GM21381 (cell line): ENCODE results near the gene EVL.
A peak's percentile ranks its signal among the peaks of the same experiment; 100 is the strongest.

Experiments used
- ATAC-seq: cut with Tn5 transposase; IDR thresholded peaks from one replicate; pipeline ENCODE4 v1.9.1; 2021; ENCODE audit warnings: mild to moderate bottlenecking, moderate library complexity; ENCODE audit not compliant: unreplicated experiment

EVL gene

GRCh38 chr14:100122481-100123223 lies 57.4 kb downstream of the EVL start:
- ATAC-seq = no peak

GRCh38 chr14:100123618-100124017 lies 58.4 kb downstream of the EVL start:
- ATAC-seq = no peak

DNA sequence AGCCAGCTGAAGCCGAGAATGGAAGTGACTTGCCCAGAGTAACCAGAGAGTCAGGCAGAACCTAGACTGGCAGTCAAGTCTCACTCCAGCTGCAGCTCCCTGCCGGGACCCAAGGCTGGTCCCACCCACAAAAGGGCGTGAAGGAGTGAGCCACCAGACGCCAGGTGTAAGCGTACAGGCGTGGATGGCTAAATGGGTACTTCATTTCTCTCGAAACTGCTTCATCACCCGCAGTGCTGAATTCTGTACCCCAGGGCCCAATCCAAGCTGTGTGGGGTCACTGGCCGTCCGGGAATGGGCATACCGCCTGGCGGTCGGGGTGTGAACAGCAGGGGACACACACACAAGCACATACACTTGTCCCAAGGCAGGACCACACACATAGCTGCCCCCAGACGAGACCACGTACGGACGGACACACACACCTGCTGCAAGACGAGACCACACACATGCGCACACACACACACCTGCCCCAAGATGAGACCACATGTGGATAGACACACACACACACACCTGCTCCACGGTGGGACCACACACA lies 59.4 kb downstream of the EVL start:
- no peak for ATAC-seq

DNA sequence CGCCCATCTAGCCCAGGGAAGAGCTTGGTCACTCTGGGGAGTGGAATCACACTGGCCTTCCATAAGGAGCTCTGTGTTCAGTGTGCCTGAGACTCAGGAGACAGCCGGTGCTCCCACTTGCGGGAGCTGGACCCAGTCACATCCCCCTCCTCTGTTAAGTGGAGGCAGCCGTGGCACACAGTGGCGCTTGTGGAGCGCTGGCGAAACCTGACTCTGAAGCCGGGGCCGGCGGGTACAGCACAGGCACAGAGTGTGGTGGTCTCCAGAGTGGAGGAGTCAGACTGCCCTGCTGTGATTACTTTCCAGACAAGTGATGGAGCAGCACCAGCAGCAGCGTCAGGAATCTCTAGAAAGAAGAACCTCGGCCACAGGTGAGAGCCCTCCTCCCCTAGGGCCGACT lies 61.2 kb downstream of the EVL start:
- no peak for ATAC-seq

- no peak for ATAC-seq
These were observed 62.7 kb downstream of the EVL start for GRCh38 chr14:100127853-100128455.

DNA sequence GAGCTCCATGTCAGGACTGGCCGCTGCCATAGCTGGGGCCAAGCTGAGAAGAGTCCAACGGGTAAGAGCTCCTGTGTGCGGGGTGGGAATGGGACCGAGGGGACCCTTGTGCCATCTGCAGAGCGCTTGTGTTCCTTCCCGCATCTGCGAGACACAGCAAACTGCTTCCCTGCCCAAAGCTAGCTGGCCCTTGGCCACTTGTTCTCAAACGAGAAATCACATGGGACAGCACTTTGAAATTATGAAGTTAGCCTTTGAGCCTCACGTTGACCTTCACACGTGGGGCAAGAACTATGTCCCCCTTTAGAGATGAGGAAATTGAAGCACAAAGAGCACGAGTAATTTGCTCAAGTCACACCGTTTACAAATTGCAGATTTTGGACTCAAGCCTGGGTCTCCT lies 63.5 kb downstream of the EVL start:
- ATAC-seq = no peak

DNA sequence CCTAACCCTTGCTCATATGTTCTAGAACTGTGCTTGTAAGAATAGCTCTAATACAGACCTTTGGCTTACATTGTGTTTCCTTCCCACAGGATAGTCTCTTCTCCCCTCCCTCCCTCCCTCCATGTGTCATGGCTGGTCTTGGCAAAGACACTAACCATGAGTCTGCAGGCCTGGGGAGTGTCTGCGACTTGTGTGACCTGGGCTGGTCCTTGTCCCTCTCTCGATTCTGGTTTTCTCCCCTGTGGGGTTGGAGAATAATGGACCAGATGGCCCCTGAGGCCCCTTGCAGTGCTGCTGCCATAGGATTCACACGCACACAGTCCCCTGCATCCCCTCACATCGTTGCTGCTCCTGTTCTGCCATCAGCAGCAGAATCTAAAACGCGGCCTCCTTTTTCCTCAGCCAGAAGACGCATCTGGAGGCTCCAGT lies 64.0 kb downstream of the EVL start:
- ATAC-seq = no peak

DNA sequence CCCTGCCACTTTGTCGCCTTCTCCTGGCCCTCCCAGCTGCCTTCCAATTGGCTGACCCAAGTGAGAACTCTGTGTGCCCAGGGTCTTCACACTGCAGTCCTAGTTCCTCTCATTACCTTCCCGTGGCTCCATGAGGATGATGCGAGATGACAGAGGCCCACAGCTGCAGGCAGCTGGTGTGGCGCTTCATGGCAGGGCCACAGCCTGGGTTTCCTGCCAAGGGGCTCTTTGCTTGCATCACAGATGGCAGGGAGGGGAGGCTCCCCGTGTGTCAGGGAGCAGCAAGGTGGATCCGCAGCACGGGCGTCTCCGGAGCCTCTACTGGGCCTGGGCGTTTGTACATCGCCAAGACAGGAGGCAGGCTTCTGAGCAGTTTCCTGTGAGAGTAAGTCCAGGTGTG lies 65.3 kb downstream of the EVL start:
- no peak for ATAC-seq

DNA sequence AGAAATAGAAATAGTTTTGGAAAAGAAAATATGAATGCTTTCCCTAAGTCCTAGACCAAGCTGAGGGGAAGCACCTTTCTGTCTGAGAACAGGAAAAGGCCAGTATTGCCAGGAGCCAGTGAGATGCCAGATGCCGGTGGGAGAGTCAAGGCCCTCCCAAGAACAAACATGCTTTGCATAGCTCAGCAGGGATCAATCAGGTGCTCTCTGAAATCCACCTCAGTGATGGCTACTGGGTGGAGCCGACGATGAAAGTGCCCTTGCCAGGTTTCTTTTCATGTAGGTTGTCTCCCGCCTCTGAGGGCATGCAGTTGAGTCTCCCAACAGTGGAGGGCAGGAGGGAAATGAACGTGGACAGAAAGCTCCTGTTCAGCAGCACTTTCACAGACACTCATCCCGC lies 66.0 kb downstream of the EVL start:
- ATAC-seq = no peak

- ATAC-seq = no peak
These were observed 67.1 kb downstream of the EVL start for GRCh38 chr14:100132161-100132902.

- ATAC-seq = no peak
These were observed 67.8 kb downstream of the EVL start for GRCh38 chr14:100132903-100133510.

GRCh38 chr14:100134586-100134985 lies 69.4 kb downstream of the EVL start:
- ATAC-seq = no peak

- ATAC-seq = no peak
These were observed 69.9 kb downstream of the EVL start for GRCh38 chr14:100135073-100135472.

DNA sequence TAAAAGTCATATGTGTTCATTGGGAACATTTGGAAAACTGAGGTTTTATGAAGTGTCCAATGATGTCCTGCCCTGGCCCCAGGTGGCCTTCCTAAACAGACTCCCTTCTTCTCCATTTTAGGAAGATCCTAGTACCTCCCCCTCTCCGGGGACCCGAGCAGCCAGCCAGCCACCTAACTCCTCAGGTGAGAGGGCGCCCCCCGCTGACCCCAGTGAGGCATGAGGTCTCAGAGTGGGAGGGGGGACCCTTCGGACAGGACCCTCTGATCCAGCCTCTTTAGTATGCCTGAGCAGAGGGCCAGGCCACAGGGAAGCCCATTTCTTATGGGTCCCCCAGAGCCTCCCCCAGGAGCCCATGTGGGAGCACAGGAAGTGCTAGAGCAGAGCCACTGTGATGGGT lies 70.6 kb downstream of the EVL start:
- no peak for ATAC-seq

DNA sequence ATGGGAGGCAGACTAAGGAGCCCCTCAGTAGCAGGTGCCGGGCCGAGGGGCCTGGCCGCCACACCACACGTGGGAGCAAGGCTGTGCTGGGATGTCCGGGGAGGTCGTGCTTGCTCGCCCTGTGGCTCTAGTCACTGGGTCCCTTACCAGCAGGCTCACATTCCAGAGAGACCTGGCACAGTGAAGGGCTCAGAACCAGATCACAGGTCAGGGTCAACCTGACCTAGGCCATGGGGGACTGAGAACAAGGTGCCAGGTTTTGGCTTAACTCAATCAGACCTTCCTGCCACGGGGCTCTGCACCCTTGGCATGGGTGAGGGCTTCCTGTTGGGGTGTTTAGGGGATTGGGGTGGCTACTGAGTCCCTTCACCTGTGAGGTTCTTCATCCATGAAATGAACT lies 72.0 kb downstream of the EVL start:
- ATAC-seq = no peak

- ATAC-seq = peak; percentile 51
These were observed 73.0 kb downstream of the EVL start for GRCh38 chr14:100138082-100138787.

DNA sequence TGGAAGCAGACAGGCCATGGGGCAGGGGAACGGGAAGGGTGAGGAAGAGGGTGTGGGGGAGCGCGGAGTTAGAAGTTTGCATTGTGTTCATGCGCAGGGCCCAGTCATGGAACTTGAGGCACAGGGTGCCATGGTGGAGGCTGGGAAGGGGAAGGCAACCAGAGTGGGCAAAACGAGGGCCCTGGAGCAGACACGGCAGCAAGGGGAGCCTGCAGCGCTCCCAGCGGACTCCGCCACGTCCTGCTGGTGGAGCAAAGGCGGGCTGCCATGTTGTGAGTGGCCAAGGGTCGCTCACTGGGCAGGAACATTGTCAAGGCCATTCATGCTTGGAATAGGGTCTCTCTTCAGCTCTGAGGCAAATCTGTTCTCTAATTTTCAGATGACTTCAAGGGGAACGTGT lies 73.7 kb downstream of the EVL start:
- ATAC-seq = no peak

- no peak for ATAC-seq
These were observed 75.3 kb downstream of the EVL start for GRCh38 chr14:100140452-100141078.

- ATAC-seq = no peak
These were observed 75.9 kb downstream of the EVL start for GRCh38 chr14:100141098-100141497.
